Thyroid gland (tissue), 4 donors: ENCODE results near the gene C16orf82. TPM values are rescaled to one million over a fixed set of nuclear protein-coding genes. Genes with fewer than 3 reads are reported as not detected.

Experiments used
- DNase-seq, 2 donors: peaks; one replicate each; pipeline ENCODE4 v3.0.0-alpha.2; 2019
- H3K27ac ChIP-seq, 3 donors: fragments of 200-600 bp; sonication (generic); 1 replicate in 2 of 3; 2 replicates in 1 of 3; pipeline ENCODE4 v1.5.1; 2016 to 2019; ENCODE audit warnings: mild to moderate bottlenecking in 1 of 3, moderate library complexity in 1 of 3
- H3K27me3 ChIP-seq: fragments of 200-600 bp; sonication (generic); one replicate; pipeline ENCODE4 v1.5.1; 2019
- H3K36me3 ChIP-seq, 2 donors: fragments of 200-600 bp; sonication (generic); one replicate each; pipeline ENCODE4 v1.5.1; 2016 to 2019
- H3K4me1 ChIP-seq, 2 donors: fragments of 200-600 bp; sonication (generic); one replicate each; pipeline ENCODE4 v1.5.1; 2017 to 2019
- H3K4me3 ChIP-seq, 3 donors: fragments of 200-600 bp; sonication (generic); replicated peaks in 1 of 3; 1 replicate in 2 of 3; 2 replicates in 1 of 3; pipeline ENCODE4 v1.5.1; 2016; ENCODE audit warnings: mild to moderate bottlenecking in 1 of 3
- H3K9me3 ChIP-seq: fragments of 200-600 bp; sonication (generic); one replicate; pipeline ENCODE4 v1.5.1; 2017
- CTCF ChIP-seq, 6 experiments: fragments of 200-600 bp in 3 of 6; fragments of 450-650 bp in 3 of 6; sonication (generic) in 3 of 6; IDR thresholded peaks; one replicate each; pipeline ENCODE4 v1.5.1; 2016 to 2019; ENCODE audit warnings: antibody characterized with exemption in 6 of 6, mild to moderate bottlenecking in 2 of 6, inconsistent platforms in 1 of 6, moderate library complexity in 1 of 6
- POLR2A ChIP-seq, 2 donors: fragments of 450-650 bp; IDR thresholded peaks; one replicate each; pipeline ENCODE4 v1.6.1; 2017; ENCODE audit warnings: antibody characterized with exemption in 2 of 2, mild to moderate bottlenecking in 2 of 2, moderate library complexity in 1 of 2
- WGBS, 2 donors: methylation state at CpG; one replicate each; pipeline ENCODE4 v1.1.5; 2017; 5-methylcytosine and 5-hydroxymethylcytosine counted together
- intact Hi-C: fragments of 100-400 bp; cut with DNase I; formaldehyde crosslinking; loops from one replicate; pipeline ENCODE4 v1.15.1; 2023
- total RNA-seq, 4 donors: library from RNA; depleted of rRNA; stranded (reverse); fragments of >200 nt; gene quantifications; one replicate each; pipeline ENCODE4 v1.2.3, GENCODE V29; 2016

Gene C16orf82
- total RNA-seq, 4 donors from 2014 or later = 0.11 to 1.3 TPM; not detected in 2

GRCh38 chr16:27111486-27111885 is 44.8 kb downstream of the C16orf82 start:
- Histone ChIP-seq H3K4me3 (no peak overlapping the region), H3K36me3 (no peaks in the 10 kb centered on the region), H3K4me1 (no peaks in the 10 kb centered on the region), H3K9me3 (no peaks in the 10 kb centered on the region), H3K27me3 (peaks cover 4% of the 10 kb centered on the region), H3K27ac (no peak overlapping the region)
- 71% methylated on average over 7 of the region's 7 CpGs for WGBS, 2 donors
- intact Hi-C loops = loop anchor here (10.0 kb wide), 1 partner anchor 1277 kb away; no protein-coding TSS in a partner anchor
- TF ChIP-seq CTCF (IDR thresholded peaks at IDR 0.05) (no peak), POLR2A (IDR thresholded peaks at IDR 0.05) (no peak)
- no peak for DNase-seq

- no peak for DNase-seq
- H3K4me3 ChIP-seq = no peak overlapping the region
- H3K27ac ChIP-seq = no peak overlapping the region
- intact Hi-C loops = loop anchor here (10.0 kb wide), 1 partner anchor 1277 kb away; no protein-coding TSS in a partner anchor
- no peaks in the 10 kb centered on the region for H3K9me3 ChIP-seq
- 85 to 97% methylated on average over 3 to 4 of the region's 4 CpGs for WGBS, 2 donors
- H3K4me1 ChIP-seq = no peaks in the 10 kb centered on the region
- no peaks in the 10 kb centered on the region for H3K36me3 ChIP-seq
- TF ChIP-seq POLR2A (IDR thresholded peaks at IDR 0.05) (no peak), CTCF (IDR thresholded peaks at IDR 0.05) (no peak)
- peaks cover 4% of the 10 kb centered on the region for H3K27me3 ChIP-seq
Observed at GRCh38 chr16:27112093-27112811, 45.5 kb downstream of the C16orf82 start.

- TF ChIP-seq CTCF (IDR thresholded peaks at IDR 0.05) = no peak
- H3K9me3 ChIP-seq = no peaks in the 10 kb centered on the region
- no peak overlapping the region for H3K4me3 ChIP-seq
- H3K36me3 ChIP-seq = no peaks in the 10 kb centered on the region
- intact Hi-C loops = loop anchor here (10.0 kb wide), 1 partner anchor 1279 kb away; no protein-coding TSS in a partner anchor
- H3K4me1 ChIP-seq = no peaks in the 10 kb centered on the region
- peaks cover 4% of the 10 kb centered on the region for H3K27me3 ChIP-seq
- 51 to 66% methylated on average over 8 of the region's 8 CpGs for WGBS, 2 donors
- no peak overlapping the region for H3K27ac ChIP-seq
- DNase-seq = peak in 1 of 2 donors; percentile 15
Observed at GRCh38 chr16:27113341-27113841, 46.7 kb downstream of the C16orf82 start.

GRCh38 chr16:27114006-27114405 is 47.3 kb downstream of the C16orf82 start:
- H3K27me3 ChIP-seq = peaks cover 4% of the 10 kb centered on the region
- WGBS, 2 donors = 66 to 84% methylated on average over 2 of the region's 2 CpGs
- no peak overlapping the region for H3K27ac ChIP-seq
- intact Hi-C loops = loop anchor here (10.0 kb wide), 1 partner anchor 1279 kb away; no protein-coding TSS in a partner anchor
- H3K9me3 ChIP-seq = no peaks in the 10 kb centered on the region
- H3K4me1 ChIP-seq = no peaks in the 10 kb centered on the region
- no peaks in the 10 kb centered on the region for H3K36me3 ChIP-seq
- no peak for DNase-seq
- H3K4me3 ChIP-seq = no peak overlapping the region
- TF ChIP-seq CTCF (IDR thresholded peaks at IDR 0.05) = no peak
- no peak for TF ChIP-seq POLR2A (IDR thresholded peaks at IDR 0.05)

- DNase-seq = no peak
- Histone ChIP-seq H3K27ac (no peak overlapping the region), H3K4me1 (no peaks in the 10 kb centered on the region), H3K4me3 (no peak overlapping the region), H3K27me3 (no peaks in the 10 kb centered on the region), H3K9me3 (no peaks in the 10 kb centered on the region), H3K36me3 (no peaks in the 10 kb centered on the region)
- no peak for TF ChIP-seq CTCF (IDR thresholded peaks at IDR 0.05)
- intact Hi-C loops = loop anchor here (10.0 kb wide), 1 partner anchor 1284 kb away; no protein-coding TSS in a partner anchor
- WGBS, 2 donors = 67 to 72% methylated on average over 5 of the region's 5 CpGs
Observed at GRCh38 chr16:27118526-27118925, 51.8 kb downstream of the C16orf82 start.
